Common myeloid progenitor, CD34-positive (primary cell): ENCODE data around the gene NEURL1B.
"Not testable (repeated sequence)": the region's sequence is repeated elsewhere in the genome, so short reads cannot be mapped to it uniquely, and the experiment has no call there.

Experiments used
- CTCF ChIA-PET: fragments of 350-600 bp; sonication (Branson Sonifier 250); formaldehyde crosslinking; loops from one replicate; lab custom pipeline; 2021; ENCODE audit warnings: antibody characterized with exemption; lab: Charles Lee
- POLR2A ChIA-PET: fragments of 350-600 bp; sonication (Branson Sonifier 250); formaldehyde crosslinking; loops from one replicate; lab custom pipeline; 2021; ENCODE audit warnings: antibody characterized with exemption; lab: Charles Lee
- DNase-seq, 3 donors: peaks; one replicate each; pipeline versions ENCODE4 v3.0.0 to v3.0.0-alpha.2; 2013
- H3K27ac ChIP-seq, 2 experiments: 1 replicate in 1 of 2; 2 replicates in 1 of 2; pipeline ENCODE4 v1.7.0; 2013; ENCODE audit warnings: inconsistent platforms in 2 of 2, low read length in 2 of 2, mild to moderate bottlenecking in 2 of 2, low read depth in 1 of 2, moderate library complexity in 1 of 2; ENCODE audit not compliant: severe bottlenecking in 2 of 2, insufficient read depth in 1 of 2, poor library complexity in 1 of 2
- H3K27me3 ChIP-seq, 5 experiments: replicated peaks in 2 of 5; 1 replicate in 3 of 5; 2 replicates in 2 of 5; pipeline versions ENCODE4 v1.6.1 to v1.7.0; 2013; ENCODE audit warnings: low read length in 4 of 5, mild to moderate bottlenecking in 2 of 5, moderate library complexity in 2 of 5, inconsistent platforms in 1 of 5; ENCODE audit not compliant: insufficient read depth in 5 of 5, control insufficient read depth in 4 of 5
- H3K36me3 ChIP-seq, 4 experiments: 1 replicate in 2 of 4; 2 replicates in 2 of 4; pipeline versions ENCODE4 v1.6.1 to v1.7.0; 2013; ENCODE audit warnings: low read length in 3 of 4, control low read depth in 1 of 4, mild to moderate bottlenecking in 1 of 4; ENCODE audit not compliant: control insufficient read depth in 4 of 4, insufficient read depth in 4 of 4
- H3K4me1 ChIP-seq, 4 experiments: 1 replicate in 3 of 4; 2 replicates in 1 of 4; pipeline versions ENCODE4 v1.6.1 to v1.7.1; 2013; ENCODE audit warnings: low read length in 3 of 4, mild to moderate bottlenecking in 3 of 4, control low read depth in 1 of 4, inconsistent platforms in 1 of 4, moderate library complexity in 1 of 4; ENCODE audit not compliant: control insufficient read depth in 4 of 4, insufficient read depth in 4 of 4; ENCODE audit errors: control extremely low read depth in 1 of 4
- H3K4me3 ChIP-seq, 7 experiments: 1 replicate in 4 of 7; 2 replicates in 3 of 7; pipeline versions ENCODE4 v1.5.1 to v1.7.0; 2013; ENCODE audit warnings: mild to moderate bottlenecking in 7 of 7, low read length in 6 of 7, moderate library complexity in 6 of 7, inconsistent platforms in 2 of 7, low read depth in 2 of 7, control low read depth in 1 of 7; ENCODE audit not compliant: insufficient read depth in 4 of 7, control insufficient read depth in 1 of 7; ENCODE audit errors: extremely low read depth in 1 of 7
- H3K9me3 ChIP-seq, 5 experiments: 1 replicate in 4 of 5; 2 replicates in 1 of 5; pipeline versions ENCODE4 v1.6.1 to v1.7.1; 2013; ENCODE audit warnings: low read length in 4 of 5, mild to moderate bottlenecking in 2 of 5, inconsistent platforms in 1 of 5, low read depth in 1 of 5, moderate library complexity in 1 of 5; ENCODE audit not compliant: control insufficient read depth in 4 of 5, insufficient read depth in 2 of 5; ENCODE audit errors: control extremely low read depth in 1 of 5
- WGBS: methylation state at CpG from one replicate; pipeline ENCODE4 v1.1.5; 2013; ENCODE audit not compliant: insufficient coverage; 5-methylcytosine and 5-hydroxymethylcytosine counted together

The NEURL1B gene

DNA sequence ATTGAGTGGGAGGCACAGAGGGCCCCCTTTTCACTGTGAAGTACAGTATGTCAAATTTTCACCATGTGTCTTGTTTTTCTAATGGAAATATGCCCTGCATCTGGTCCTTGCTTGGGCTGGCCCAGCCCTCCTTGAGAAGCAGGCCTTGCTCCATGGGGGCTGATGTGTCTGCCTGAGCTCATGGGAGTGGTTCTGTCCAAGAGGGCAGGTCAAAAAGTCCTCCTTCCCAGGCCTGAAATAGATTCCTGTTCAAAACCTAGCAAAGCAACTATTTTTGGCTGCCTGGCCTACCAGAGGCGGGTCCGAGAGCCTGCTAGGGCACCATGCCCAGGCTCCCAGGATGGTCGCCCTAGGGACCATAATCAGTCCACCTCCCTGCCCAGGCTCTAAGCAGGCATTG is 40.5 kb upstream of the NEURL1B start:
- ChIA-PET CTCF (interaction anchor here (1.3 kb wide), 1 partner anchor 27 kb away, joined by 4 read pairs; no protein-coding TSS in a partner anchor), POLR2A (no interaction called here)

GRCh38 chr5:172601576-172601975 is 39.5 kb upstream of the NEURL1B start:
- CTCF ChIA-PET = interaction anchor here (1.3 kb wide), 1 partner anchor 28 kb away, joined by 4 read pairs; no protein-coding TSS in a partner anchor
- H3K36me3 ChIP-seq, DNase-seq: not testable (repeated sequence)

More for the DNA sequence above, 40.5 kb upstream of the NEURL1B start:
- Histone ChIP-seq H3K9me3 (no peaks in the 10 kb centered on the region), H3K27me3 (no peaks in the 10 kb centered on the region), H3K36me3 (no peaks in the 10 kb centered on the region), H3K4me1 (no peaks in the 10 kb centered on the region), H3K4me3 (no peak overlapping the region), H3K27ac (no peak overlapping the region)
- WGBS = 92% methylated on average over 3 of the region's 3 CpGs
- DNase-seq = no peak

DNA sequence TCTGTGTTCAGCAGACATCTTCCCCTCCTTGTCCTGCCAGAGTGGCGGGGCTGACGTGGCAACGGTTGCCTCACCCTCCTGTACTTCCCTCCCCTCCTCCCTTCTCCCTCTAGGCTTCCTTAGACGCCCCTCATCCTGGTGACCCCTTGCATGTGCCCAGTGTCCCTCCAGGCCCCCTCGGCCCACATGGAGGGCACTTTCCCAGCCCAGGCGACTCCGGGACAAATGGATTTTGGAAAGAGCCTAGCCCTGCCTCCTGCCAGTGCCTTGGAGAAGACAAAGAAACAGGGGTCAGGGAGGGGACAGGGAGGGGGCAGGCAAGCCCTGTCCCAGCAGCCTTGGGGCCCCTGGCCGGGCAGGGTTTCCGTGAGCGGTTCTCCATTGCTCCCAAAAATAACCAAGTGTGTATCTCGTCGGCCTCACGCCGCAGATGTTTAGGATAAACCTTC is 38.3 kb upstream of the NEURL1B start:
- no peak for DNase-seq

More at GRCh38 chr5:172601576-172601975, 39.5 kb upstream of the NEURL1B start:
- H3K27ac ChIP-seq, POLR2A ChIA-PET, H3K27me3 ChIP-seq, H3K9me3 ChIP-seq, H3K4me1 ChIP-seq, H3K4me3 ChIP-seq: not testable (repeated sequence)
- 99% methylated on average over 7 of the region's 7 CpGs for WGBS

DNA sequence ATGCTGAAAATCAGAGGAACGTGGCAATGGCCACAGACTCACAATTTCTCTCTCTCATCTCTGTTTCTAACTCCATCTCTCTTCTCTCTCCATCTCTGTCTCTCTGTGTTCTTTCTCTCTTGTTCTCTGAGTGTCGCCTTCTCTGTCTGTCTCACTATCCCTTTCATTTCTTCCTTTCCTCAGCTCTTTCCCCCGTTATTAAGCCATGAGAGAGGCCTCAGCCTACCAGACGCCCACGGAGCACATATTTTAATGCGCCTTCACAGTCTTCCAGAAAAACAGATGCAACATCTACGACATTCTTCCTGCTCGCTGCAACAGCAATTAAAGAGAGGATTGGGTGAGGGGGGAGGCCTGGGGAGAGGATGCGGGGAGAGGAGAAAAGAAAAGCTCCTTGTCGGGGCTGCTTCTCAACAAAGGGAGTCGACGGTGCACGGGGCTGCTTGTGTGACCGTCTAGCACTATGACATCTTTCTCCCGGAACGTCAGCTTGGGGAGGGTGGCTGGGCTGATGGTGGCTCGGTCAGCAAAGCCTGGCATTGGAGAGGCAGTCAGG is 37.7 kb upstream of the NEURL1B start:
- CTCF ChIA-PET = interaction anchor here (0.7 kb wide), 1 partner anchor 44 kb away, joined by 3 read pairs; no protein-coding TSS in a partner anchor
- Histone ChIP-seq H3K4me1 (no peaks in the 10 kb centered on the region), H3K27me3 (no peaks in the 10 kb centered on the region), H3K9me3 (peaks cover 0 to 6% (median 0%) of the 10 kb centered on the region in 5 experiments), H3K27ac (no peak overlapping the region), H3K36me3 (no peaks in the 10 kb centered on the region), H3K4me3 (no peak overlapping the region)
- POLR2A ChIA-PET = no interaction called here
- DNase-seq = no peak
- 92% methylated on average over 17 of the region's 17 CpGs for WGBS

More for the DNA sequence above, 38.3 kb upstream of the NEURL1B start:
- Histone ChIP-seq H3K9me3 (peaks cover 0 to 6% (median 0%) of the 10 kb centered on the region in 5 experiments), H3K4me3 (no peak overlapping the region), H3K36me3 (no peaks in the 10 kb centered on the region), H3K27ac (no peak overlapping the region), H3K27me3 (no peaks in the 10 kb centered on the region), H3K4me1 (no peaks in the 10 kb centered on the region)
- POLR2A ChIA-PET = no interaction called here
- 83% methylated on average over 11 of the region's 14 CpGs for WGBS
- CTCF ChIA-PET = interaction anchor here (0.7 kb wide), 1 partner anchor 45 kb away, joined by 3 read pairs; no protein-coding TSS in a partner anchor

DNA sequence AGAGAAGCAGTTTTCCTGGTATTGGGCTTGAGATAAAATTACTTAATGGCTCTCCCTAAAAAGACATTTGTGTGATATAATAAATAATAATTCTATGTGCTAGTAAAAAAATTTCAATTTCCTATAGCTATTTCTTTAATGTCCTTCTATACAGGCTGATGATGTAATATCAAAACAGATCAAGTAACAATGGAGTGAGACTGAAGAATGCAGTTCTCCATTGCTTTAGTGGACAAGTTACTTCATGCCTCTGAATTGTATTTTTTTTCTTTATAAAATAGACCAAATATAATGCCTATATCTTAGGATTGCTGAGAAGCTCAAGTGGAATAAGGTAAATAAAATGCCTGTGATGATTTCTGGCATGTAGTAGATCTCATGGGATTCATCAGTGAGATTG is 35.6 kb upstream of the NEURL1B start:
- Histone ChIP-seq H3K4me1 (no peaks in the 10 kb centered on the region), H3K36me3 (no peaks in the 10 kb centered on the region), H3K4me3 (no peak overlapping the region), H3K27ac (no peak overlapping the region), H3K27me3 (no peaks in the 10 kb centered on the region), H3K9me3 (peaks cover 0 to 6% (median 0%) of the 10 kb centered on the region in 5 experiments)
- no peak for DNase-seq
- POLR2A ChIA-PET = no interaction called here
- CTCF ChIA-PET = interaction anchor here (0.8 kb wide), 1 partner anchor 11 kb away, joined by 3 read pairs; no protein-coding TSS in a partner anchor

GRCh38 chr5:172606156-172606785 is 34.8 kb upstream of the NEURL1B start:
- CTCF ChIA-PET = interaction anchor here (0.8 to 1.1 kb wide), 2 partner anchors 10 to 33 kb away, joined by 3 read pairs; no protein-coding TSS in a partner anchor
- 60% methylated on average over 3 of the region's 4 CpGs for WGBS
- no peak overlapping the region for H3K27ac ChIP-seq
- no peaks in the 10 kb centered on the region for H3K36me3 ChIP-seq
- POLR2A ChIA-PET = no interaction called here
- no peak overlapping the region for H3K4me3 ChIP-seq
- DNase-seq = no peak
- peaks cover 0 to 6% (median 0%) of the 10 kb centered on the region in 5 experiments for H3K9me3 ChIP-seq
- H3K27me3 ChIP-seq = no peaks in the 10 kb centered on the region
- no peaks in the 10 kb centered on the region for H3K4me1 ChIP-seq
